Activated naive CD4-positive, alpha-beta T cell treated with anti-CD3 and anti-CD28 coated beads, Interleukin-2, amount 10 ng/mL, durations not matched to agents 7 days and 5 days (primary cell): Measurements from ENCODE around the gene TXNDC11.
A peak's percentile ranks its signal among the peaks of the same experiment; 100 is the strongest.

Source experiments
- CTCF ChIA-PET: fragments of 350-600 bp; sonication (Branson Sonifier 250); formaldehyde crosslinking; loops from one replicate; lab custom pipeline; 2021; ENCODE audit warnings: antibody characterized with exemption; lab: Charles Lee
- DNase-seq: peaks from one replicate; pipeline ENCODE4 v3.0.0-alpha.2; 2020
- H3K27ac Mint-ChIP-seq: one replicate; pipeline ENCODE4 v1.8.0; 2021; ENCODE audit warnings: mild to moderate bottlenecking, moderate library complexity, mixed read lengths
- H3K27me3 Mint-ChIP-seq: one replicate; pipeline ENCODE4 v1.8.0; 2021; ENCODE audit warnings: mild to moderate bottlenecking, mixed read lengths
- H3K36me3 Mint-ChIP-seq: one replicate; pipeline ENCODE4 v1.8.0; 2021; ENCODE audit warnings: mixed read lengths
- H3K4me1 Mint-ChIP-seq: one replicate; pipeline ENCODE4 v1.8.0; 2021; ENCODE audit warnings: mixed read lengths
- H3K4me3 Mint-ChIP-seq: one replicate; pipeline ENCODE4 v1.8.0; 2021; ENCODE audit warnings: mild to moderate bottlenecking, moderate library complexity, mixed read lengths
- H3K9me3 Mint-ChIP-seq: one replicate; pipeline ENCODE4 v1.8.0; 2021; ENCODE audit warnings: mixed read lengths

Gene TXNDC11

DNA sequence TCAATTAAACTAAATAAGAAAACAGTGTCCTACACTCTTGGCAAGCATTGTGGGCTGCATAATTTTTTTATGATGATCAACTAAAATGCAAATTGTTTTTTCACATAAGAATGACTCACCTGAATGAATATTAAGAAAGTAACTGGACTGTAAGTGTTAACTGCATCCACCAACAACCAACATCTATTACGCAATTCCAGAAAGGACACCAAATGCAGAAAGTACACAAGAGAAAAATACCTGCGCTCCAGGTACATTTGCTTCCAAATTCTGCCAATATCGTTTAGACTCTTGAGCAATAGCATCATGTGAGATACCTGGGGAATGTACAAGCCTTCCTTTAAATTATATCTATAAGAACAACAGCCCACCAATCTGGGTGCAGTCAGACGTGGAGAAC is 19.8 kb upstream of the TXNDC11 start:
- no peak overlapping the region for H3K4me3 Mint-ChIP-seq
- no peaks in the 10 kb centered on the region for H3K9me3 Mint-ChIP-seq
- H3K27ac Mint-ChIP-seq: no peak overlapping the region
- no peak for DNase-seq
- H3K27me3 Mint-ChIP-seq: no peaks in the 10 kb centered on the region
- H3K36me3 Mint-ChIP-seq: peaks cover 67% of the 10 kb centered on the region
- CTCF ChIA-PET: interaction anchor here (1.3 kb wide), 1 partner anchor 35 kb away, joined by 3 read pairs; no protein-coding TSS in a partner anchor
- no peaks in the 10 kb centered on the region for H3K4me1 Mint-ChIP-seq

DNA sequence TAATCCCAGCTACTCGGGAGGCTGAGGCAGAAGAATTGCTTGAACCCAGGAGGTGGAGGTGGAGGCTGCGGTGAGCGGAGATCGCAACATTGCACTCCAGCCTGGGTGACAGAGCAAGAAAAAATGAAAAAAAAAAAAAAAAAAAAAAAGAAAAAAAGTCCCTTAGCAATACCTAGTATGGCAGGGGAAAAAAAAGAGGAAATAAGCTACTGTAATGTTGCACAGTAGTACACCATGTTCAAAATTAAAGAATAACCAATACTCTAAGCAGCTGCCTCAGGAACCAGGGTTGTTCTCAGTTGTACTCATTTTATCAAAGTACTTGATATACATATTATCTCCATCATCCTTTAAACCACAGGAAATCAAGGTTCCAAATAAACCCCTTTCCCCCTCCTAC is 17.3 kb upstream of the TXNDC11 start:
- CTCF ChIA-PET: no interaction called here
- Mint-ChIP-seq H3K36me3 (peaks cover 75% of the 10 kb centered on the region), H3K27me3 (no peaks in the 10 kb centered on the region), H3K4me1 (no peaks in the 10 kb centered on the region), H3K27ac (no peak overlapping the region), H3K9me3 (no peaks in the 10 kb centered on the region), H3K4me3 (no peak overlapping the region)
- no peak for DNase-seq

DNA sequence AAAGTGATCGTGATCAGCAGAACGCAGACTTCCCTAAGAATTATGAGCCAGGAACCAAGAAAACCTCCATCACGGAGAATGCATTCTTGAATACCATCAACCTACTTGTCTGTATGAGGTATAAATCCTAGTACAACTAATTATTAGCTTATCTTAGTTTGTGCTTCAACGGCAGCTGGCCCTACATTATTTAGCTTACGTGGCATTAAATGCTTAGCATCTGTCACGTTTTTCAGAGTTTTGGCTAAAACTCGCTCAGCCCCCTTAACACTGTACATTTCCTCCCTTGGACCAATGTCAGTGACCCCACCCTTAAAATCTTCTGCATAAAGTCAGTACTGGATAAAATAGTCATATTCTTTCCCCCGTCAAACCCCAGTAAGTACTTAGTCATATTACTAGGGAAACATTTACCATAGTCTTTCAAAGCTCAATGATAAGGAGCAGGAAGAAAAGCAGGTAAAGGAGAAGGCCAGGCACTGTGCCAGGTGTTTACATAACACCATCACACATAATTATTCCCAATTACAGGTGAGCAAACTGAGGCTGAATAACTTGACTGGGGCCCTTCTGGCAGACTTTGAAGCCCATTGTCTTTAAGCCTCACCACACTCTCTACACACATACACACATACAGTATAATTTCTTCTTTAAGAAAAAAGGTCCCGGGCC is 16.6 kb upstream of the TXNDC11 start:
- no peak for DNase-seq
- no peak overlapping the region for H3K4me3 Mint-ChIP-seq
- no peaks in the 10 kb centered on the region for H3K27me3 Mint-ChIP-seq
- no peaks in the 10 kb centered on the region for H3K9me3 Mint-ChIP-seq
- H3K27ac Mint-ChIP-seq: no peak overlapping the region
- H3K36me3 Mint-ChIP-seq: peaks cover 70% of the 10 kb centered on the region
- CTCF ChIA-PET: no interaction called here
- H3K4me1 Mint-ChIP-seq: no peaks in the 10 kb centered on the region

DNA sequence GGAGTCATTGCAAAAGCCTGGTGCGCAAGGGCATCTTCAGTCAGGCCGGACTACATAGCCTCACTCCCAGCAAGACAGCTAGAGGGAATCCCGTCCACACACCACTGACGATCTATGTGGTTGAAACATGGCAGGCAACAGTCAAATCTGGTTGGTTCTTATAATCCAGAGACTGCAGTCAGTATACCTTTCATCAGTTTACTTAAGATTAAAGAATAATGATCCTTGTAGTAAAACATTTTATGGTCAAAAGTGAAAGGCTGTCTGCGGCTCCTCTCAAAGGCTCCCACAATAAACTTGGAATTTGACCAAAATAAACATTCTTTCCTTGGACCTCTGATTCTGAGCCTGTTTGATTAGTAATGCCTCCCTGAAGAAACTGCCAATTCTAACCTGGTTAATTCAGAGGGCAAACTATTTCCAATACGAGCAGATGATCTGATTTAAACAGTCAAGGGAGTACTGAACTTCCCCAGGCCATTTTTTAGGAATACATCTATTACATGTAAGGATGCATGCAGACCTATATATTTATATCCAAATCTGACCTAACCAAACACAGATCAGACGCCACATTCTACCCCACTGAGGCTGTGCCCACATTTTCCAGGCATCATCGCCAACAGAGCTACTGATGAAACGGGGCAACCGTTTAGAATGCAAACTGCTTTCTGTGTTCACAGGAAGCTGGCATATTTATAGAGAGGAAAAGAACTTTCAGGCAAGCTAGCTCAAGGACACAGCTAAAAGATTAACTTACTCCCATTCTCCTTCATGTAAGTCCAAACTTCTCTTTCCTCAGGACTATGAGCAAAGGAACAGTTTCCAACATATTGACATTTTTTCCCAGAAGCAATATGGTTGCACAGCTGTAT is 15.3 kb upstream of the TXNDC11 start:
- H3K36me3 Mint-ChIP-seq: peaks cover 67% of the 10 kb centered on the region
- H3K27ac Mint-ChIP-seq: no peak overlapping the region
- CTCF ChIA-PET: no interaction called here

DNA sequence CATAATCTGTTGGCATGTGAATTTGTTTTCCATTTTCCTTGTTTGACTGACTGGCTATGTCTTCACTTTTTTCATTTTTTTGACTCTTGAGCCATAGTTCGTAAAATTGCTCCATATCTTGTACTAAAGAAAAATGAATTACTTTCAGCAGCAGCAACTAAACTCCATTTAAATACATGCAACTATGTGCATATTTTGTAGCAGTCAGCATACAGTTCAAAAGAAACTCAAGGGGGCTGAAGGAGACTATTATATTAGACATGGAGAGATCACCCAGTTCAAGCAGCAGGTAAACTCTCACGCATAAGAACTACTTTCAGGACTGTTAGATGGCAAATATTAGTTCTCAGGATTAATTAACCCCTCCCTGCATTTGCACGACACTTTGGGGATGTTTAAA is 13.6 kb upstream of the TXNDC11 start:
- DNase-seq: no peak
- CTCF ChIA-PET: no interaction called here
- no peaks in the 10 kb centered on the region for H3K27me3 Mint-ChIP-seq
- H3K4me1 Mint-ChIP-seq: no peaks in the 10 kb centered on the region
- H3K9me3 Mint-ChIP-seq: no peaks in the 10 kb centered on the region
- no peak overlapping the region for H3K27ac Mint-ChIP-seq
- H3K36me3 Mint-ChIP-seq: peaks cover 63% of the 10 kb centered on the region
- no peak overlapping the region for H3K4me3 Mint-ChIP-seq

More for the DNA sequence above, 15.3 kb upstream of the TXNDC11 start:
- no peak for DNase-seq
- H3K4me1 Mint-ChIP-seq: no peaks in the 10 kb centered on the region
- no peaks in the 10 kb centered on the region for H3K27me3 Mint-ChIP-seq
- H3K4me3 Mint-ChIP-seq: no peak overlapping the region
- no peaks in the 10 kb centered on the region for H3K9me3 Mint-ChIP-seq

DNA sequence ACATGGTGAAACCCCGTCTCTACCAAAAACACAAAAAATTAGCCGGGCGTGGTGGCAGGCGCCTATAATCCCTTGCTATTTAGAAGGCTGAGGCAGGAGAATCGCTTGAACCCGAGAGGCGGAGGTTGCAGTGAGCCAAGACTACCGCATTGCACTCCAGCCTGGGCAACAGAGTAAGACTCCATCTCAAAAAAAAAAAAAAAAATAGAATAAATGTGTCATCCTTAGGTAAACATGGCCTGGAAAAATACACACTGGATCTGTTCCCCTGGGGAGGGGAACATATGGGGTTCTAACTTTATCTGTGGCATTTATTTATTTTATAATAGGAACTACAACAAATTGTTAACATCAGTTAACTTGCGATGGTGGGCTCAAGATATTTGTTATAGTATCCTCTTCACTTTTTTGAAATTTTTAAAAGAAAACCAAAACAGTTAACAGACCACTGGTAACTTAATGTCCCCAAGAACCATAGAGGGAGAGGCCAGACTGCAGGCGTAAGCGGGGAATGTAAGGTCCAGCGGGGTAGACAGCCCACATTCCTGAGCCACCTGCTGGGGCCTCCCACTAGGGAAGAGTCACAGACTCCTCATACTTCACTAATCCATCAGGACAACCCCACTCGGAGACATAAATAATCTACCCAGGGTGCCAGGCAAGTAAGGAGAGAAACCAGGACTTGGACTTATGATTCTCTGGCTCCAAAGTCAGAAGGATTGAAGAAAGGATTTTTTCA is 12.5 kb upstream of the TXNDC11 start:
- DNase-seq: no peak
- Mint-ChIP-seq H3K9me3 (no peaks in the 10 kb centered on the region), H3K4me1 (no peaks in the 10 kb centered on the region), H3K27ac (no peak overlapping the region), H3K27me3 (no peaks in the 10 kb centered on the region), H3K36me3 (peaks cover 61% of the 10 kb centered on the region), H3K4me3 (no peak overlapping the region)
- CTCF ChIA-PET: interaction anchor here (0.7 kb wide), 1 partner anchor 105 kb away, joined by 3 read pairs; no protein-coding TSS in a partner anchor

DNA sequence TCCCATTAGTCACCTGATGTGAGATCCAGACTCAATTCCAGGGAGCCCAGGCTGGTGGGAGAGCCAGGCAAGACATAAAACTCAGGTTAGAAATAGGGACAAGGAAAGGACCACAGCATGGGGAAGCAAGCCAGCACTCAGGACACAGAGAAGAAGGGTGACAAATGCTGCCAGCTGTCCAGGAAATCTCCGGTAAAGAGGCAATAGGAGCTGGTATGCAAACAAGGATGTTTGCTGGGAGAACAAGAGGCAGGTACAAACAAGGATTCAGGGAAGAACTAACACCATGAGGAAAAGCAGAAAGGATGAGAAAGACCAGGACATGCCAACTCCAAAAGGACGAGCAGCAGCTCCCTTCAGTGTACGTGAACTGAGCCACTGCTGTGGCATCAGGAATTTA is 10.2 kb upstream of the TXNDC11 start:
- no peak overlapping the region for H3K4me3 Mint-ChIP-seq
- no peaks in the 10 kb centered on the region for H3K27me3 Mint-ChIP-seq
- CTCF ChIA-PET: no interaction called here
- DNase-seq: no peak
- peaks cover 57% of the 10 kb centered on the region for H3K36me3 Mint-ChIP-seq
- H3K4me1 Mint-ChIP-seq: no peaks in the 10 kb centered on the region
- H3K9me3 Mint-ChIP-seq: no peaks in the 10 kb centered on the region
- peak overlapping the region; percentile 74 for H3K27ac Mint-ChIP-seq

DNA sequence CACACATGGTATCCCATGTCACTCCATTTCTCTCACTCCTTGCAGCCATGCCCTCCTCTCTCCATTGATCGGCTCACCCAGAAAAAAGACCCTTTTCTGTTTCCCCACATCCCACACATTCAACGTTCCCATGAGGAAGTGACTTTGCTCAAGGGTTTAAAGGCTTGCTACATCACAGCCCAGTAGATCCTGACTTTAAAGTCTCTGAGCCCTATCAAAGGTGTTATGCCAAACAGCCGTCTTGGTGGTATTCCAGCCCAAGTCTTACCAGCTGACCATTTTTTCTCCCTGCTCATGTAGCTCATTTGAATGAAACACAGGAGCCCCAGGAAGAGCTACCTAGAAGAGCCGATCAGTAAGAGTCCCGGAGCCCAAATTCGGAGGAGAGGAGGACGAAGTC is 7.4 kb upstream of the TXNDC11 start:
- Mint-ChIP-seq H3K9me3 (no peaks in the 10 kb centered on the region), H3K27me3 (no peaks in the 10 kb centered on the region), H3K27ac (no peak overlapping the region), H3K4me1 (no peaks in the 10 kb centered on the region), H3K4me3 (no peak overlapping the region), H3K36me3 (peaks cover 34% of the 10 kb centered on the region)
- no peak for DNase-seq
- CTCF ChIA-PET: no interaction called here

DNA sequence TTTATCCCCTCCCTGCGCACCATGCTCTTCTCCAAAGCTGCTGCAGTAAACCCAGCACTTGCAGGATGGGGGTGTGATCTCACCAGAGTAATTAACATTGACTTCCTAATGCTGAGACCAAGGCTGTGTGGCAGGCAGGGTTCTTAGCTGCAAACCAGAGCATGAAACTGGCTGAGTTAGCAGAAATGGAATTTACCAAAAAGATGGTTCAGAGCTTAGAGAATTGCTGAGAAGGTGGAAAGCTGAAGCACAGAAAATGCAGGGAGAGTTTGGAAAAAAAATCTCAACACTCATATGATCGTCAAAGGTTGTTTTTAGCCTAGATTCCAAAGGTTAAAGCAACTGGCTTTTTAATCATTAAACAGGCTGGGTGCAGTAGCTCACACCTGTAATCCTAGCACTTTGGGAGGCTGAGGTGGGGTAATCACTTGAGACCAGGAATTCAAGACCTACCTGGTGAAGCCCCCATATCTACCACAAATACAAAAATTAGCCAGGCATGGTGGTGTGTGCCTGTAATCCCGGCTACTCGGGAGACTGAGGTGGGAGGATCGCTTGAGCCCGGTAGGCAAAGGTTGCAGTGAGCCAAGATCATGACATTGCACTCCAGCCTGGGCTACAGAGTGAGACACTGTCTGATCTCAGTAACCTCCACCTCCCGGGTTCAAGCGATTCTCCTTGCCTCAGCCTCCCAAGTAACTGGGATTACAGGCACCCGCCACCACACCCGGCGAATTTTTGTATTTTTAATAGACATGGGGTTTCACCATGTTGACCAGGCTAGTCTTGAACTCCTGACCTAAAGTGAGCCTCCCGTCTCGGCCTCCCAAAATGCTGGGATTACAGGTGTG is 6.0 kb upstream of the TXNDC11 start:
- Mint-ChIP-seq H3K4me3 (no peak overlapping the region), H3K27ac (no peak overlapping the region), H3K36me3 (peaks cover 32% of the 10 kb centered on the region), H3K27me3 (no peaks in the 10 kb centered on the region), H3K9me3 (no peaks in the 10 kb centered on the region), H3K4me1 (peaks cover 7% of the 10 kb centered on the region)
- CTCF ChIA-PET: no interaction called here
- DNase-seq: no peak

DNA sequence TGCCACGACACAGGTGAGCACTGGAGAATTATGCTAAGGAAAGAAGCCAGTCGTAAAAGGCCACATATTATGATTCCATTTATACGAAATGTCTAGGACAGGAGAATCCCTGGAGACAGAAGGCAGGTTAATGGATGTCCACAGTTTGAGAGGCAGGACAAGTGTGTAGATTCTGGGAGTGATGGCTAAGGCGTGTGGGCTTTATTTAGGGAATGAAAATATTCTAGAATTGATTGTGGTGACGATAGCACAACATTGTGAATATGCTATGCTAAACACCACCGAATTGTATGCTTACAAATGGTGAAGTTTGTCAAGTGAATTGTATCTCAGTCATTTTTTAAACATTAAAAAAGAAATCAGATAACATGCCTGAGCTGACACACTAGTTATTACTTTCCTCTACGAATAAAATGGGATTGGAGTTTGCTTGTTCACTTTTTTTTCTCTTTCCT is 5.3 kb upstream of the TXNDC11 start:
- no peaks in the 10 kb centered on the region for H3K27me3 Mint-ChIP-seq
- no peaks in the 10 kb centered on the region for H3K9me3 Mint-ChIP-seq
- H3K36me3 Mint-ChIP-seq: peaks cover 31% of the 10 kb centered on the region
- peaks cover 12% of the 10 kb centered on the region for H3K4me1 Mint-ChIP-seq
- CTCF ChIA-PET: no interaction called here
- no peak for DNase-seq
- no peak overlapping the region for H3K27ac Mint-ChIP-seq
- no peak overlapping the region for H3K4me3 Mint-ChIP-seq

DNA sequence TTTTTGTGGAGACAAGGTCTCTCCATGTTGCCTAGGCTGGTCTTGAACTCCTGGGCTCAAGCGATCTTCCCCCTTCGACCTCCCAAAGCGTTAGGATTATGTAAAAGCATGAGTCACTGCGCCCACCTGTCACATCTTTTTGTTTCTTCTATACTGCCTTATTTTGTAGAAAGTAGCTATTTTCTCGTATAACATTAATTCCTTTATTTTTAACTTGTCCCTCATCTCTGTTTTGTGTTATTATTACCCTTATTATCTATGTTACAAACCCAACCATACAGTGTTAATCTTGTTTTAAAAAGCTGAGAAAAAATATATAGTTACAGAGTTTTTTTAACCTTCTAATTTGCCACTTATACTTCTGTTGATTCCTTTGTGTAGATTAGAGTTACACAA is 1.4 kb upstream of the TXNDC11 start:
- no peaks in the 10 kb centered on the region for H3K9me3 Mint-ChIP-seq
- H3K4me3 Mint-ChIP-seq: peak overlapping the region; percentile 85
- peak overlapping the region; percentile 47 for H3K27ac Mint-ChIP-seq
- DNase-seq: no peak
- CTCF ChIA-PET: interaction anchor here (0.6 to 1.3 kb wide), 3 partner anchors 28 to 212 kb away, joined by 3 to 5 read pairs (median 3); no protein-coding TSS in a partner anchor
- peaks cover 18% of the 10 kb centered on the region for H3K36me3 Mint-ChIP-seq
- no peaks in the 10 kb centered on the region for H3K27me3 Mint-ChIP-seq
- peaks cover 38% of the 10 kb centered on the region for H3K4me1 Mint-ChIP-seq

DNA sequence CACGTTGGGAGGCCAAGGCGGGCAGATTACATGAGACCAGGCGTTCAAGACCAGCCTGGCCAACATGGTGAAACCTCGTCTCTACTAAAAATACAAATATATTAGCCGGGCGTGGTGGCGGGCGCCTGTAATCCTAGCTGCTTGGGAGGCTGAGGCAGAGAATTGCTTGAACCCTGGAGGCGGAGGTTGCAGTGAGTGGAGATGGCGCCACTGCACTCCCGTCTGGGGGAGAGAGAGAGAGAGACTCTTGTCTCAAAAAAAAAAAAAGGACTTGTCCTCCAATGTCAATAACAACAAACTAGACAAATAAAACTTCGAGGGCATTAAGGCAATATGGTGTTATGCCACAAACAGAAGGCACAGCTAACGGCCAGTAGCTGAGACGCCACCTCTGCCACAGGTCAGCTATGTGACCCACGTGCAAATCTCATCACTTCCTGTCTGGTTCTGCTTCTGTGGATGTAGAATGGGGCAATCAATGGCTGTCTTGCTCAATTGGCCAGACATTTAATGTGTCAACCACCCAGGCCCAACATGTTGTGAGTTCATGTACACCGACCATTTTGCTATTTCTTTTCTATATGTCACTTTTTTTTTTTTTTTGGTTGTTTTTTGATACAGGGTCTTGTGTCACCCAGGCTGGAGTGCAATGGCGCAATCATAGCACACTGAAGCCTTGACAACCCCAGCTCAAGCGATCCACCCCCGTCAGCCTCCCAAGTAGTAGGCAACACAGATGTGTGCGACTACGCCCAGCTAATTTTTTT is 834 bp upstream of the TXNDC11 start:
- CTCF ChIA-PET: interaction anchor here (0.6 to 1.3 kb wide), 5 partner anchors 27 to 212 kb away, joined by 3 to 5 read pairs (median 3); no protein-coding TSS in a partner anchor
- Mint-ChIP-seq H3K9me3 (no peaks in the 10 kb centered on the region), H3K27ac (peak overlapping the region; percentile 97), H3K4me3 (peak overlapping the region; percentile 85), H3K27me3 (no peaks in the 10 kb centered on the region), H3K4me1 (peaks cover 44% of the 10 kb centered on the region), H3K36me3 (peaks cover 18% of the 10 kb centered on the region)
- peak; percentile 37 for DNase-seq

DNA sequence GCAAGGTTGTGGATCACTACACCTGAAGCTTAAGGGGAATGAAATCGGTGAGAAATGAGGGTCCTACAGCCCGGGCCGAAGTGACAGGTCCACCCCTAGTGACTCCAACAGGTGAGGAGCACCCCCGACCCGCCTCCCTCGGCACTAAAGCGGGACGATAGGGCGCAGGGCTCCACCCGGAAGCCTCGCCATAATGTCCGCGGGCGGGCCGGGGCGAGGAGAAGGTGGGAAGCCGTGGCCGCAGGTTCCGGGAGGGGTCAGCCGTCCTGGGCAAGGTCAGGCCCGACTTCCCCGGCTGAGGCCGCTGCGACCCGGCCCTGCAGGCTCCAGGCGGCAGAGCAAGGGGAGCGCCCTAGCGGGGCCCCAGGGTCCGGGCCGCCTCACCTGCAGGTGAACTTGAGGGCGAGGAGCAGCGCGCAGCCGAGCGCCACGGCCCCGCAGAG is 543 bp downstream of the TXNDC11 start:
- Mint-ChIP-seq H3K27me3 (no peaks in the 10 kb centered on the region), H3K9me3 (no peaks in the 10 kb centered on the region), H3K4me1 (peaks cover 51% of the 10 kb centered on the region), H3K27ac (peak overlapping the region; percentile 93), H3K4me3 (peak overlapping the region; percentile 91), H3K36me3 (peaks cover 22% of the 10 kb centered on the region)
- CTCF ChIA-PET: interaction anchor here (1.0 kb wide), 1 partner anchor 387 kb away, joined by 3 read pairs; no protein-coding TSS in a partner anchor
- peak; percentile 77 for DNase-seq
